PC-3 (cell line): ENCODE data around the gene KAT6B. TPM values are rescaled to one million over a fixed set of nuclear protein-coding genes. Genes with fewer than 3 reads are reported as not detected.

Source experiments
- ATAC-seq: fragments of 200-7000 bp; cut with Tn5 transposase; 2 replicates; pipeline ENCODE4 v1.9.1; 2020; ENCODE audit warnings: mild to moderate bottlenecking, moderate library complexity
- BruUV-seq: library from RNA; stranded (reverse); fragments of 400-500 nt; replicated peaks from 2 replicates; lab custom pipeline; 2021; lab: Mats Ljungman, UMichigan
- CTCF ChIA-PET: fragments of 300-600 bp; sonication (Branson Sonifier 250); formaldehyde crosslinking; loops from one replicate; lab custom pipeline; 2022; ENCODE audit warnings: antibody characterized with exemption; lab: Charles Lee
- POLR2A ChIA-PET: fragments of 300-600 bp; sonication (Branson Sonifier 250); formaldehyde crosslinking; loops from one replicate; lab custom pipeline; 2022; ENCODE audit warnings: antibody characterized with exemption; ENCODE audit not compliant: unreplicated experiment; lab: Charles Lee
- DNase-seq: peaks from one replicate; pipeline ENCODE4 v3.0.0-alpha.2; 2015
- H2AFZ ChIP-seq: fragments of 300-600 bp; sonication (generic); 2 replicates; pipeline ENCODE4 v1.6.0; 2016; ENCODE audit warnings: antibody characterized with exemption, low read length
- H3F3A ChIP-seq: fragments of 300-600 bp; sonication (generic); one replicate; pipeline ENCODE4 v1.6.0; 2017; ENCODE audit warnings: antibody characterized with exemption, low read length, control low read depth, mild to moderate bottlenecking; ENCODE audit not compliant: unreplicated experiment
- H3K27ac ChIP-seq: fragments of 300-600 bp; sonication (generic); 2 replicates; pipeline ENCODE4 v1.5.1; 2016; ENCODE audit warnings: mild to moderate bottlenecking, low read length
- H3K27me3 ChIP-seq: fragments of 300-600 bp; sonication (generic); 2 replicates; pipeline ENCODE4 v1.6.1; 2016; ENCODE audit warnings: low read length, mixed read lengths
- H3K36me3 ChIP-seq: fragments of 300-600 bp; sonication (generic); 2 replicates; pipeline ENCODE4 v1.6.1; 2016; ENCODE audit warnings: low read depth, mixed run types, low read length, mixed read lengths
- H3K4me1 ChIP-seq: fragments of 300-600 bp; sonication (generic); 2 replicates; pipeline ENCODE4 v1.5.1; 2016; ENCODE audit warnings: low read length; ENCODE audit not compliant: insufficient read depth
- H3K4me2 ChIP-seq: fragments of 300-600 bp; sonication (generic); 2 replicates; pipeline ENCODE4 v1.6.0; 2016; ENCODE audit warnings: low read length
- H3K4me3 ChIP-seq: fragments of 300-600 bp; sonication (generic); 2 replicates; pipeline ENCODE4 v1.5.1; 2016; ENCODE audit warnings: mild to moderate bottlenecking, low read length, mixed read lengths
- H3K79me2 ChIP-seq: fragments of 300-600 bp; sonication (generic); 2 replicates; pipeline ENCODE4 v1.6.1; 2017; ENCODE audit warnings: low read length, mixed read lengths
- H3K9ac ChIP-seq: fragments of 300-600 bp; sonication (generic); 2 replicates; pipeline ENCODE4 v1.6.0; 2016; ENCODE audit warnings: mild to moderate bottlenecking, low read length
- H3K9me2 ChIP-seq: fragments of 300-600 bp; sonication (generic); replicated peaks from 2 replicates; pipeline ENCODE4 v1.6.1; 2016; ENCODE audit warnings: mixed run types, low read length, mixed read lengths
- H3K9me3 ChIP-seq: fragments of 300-600 bp; sonication (generic); 2 replicates; pipeline ENCODE4 v1.6.1; 2016; ENCODE audit warnings: low read length, mixed read lengths
- H4K20me1 ChIP-seq: fragments of 300-600 bp; sonication (generic); 2 replicates; pipeline ENCODE4 v1.6.1; 2016; ENCODE audit warnings: low read length, mixed read lengths
- CTCF ChIP-seq: fragments of 300-600 bp; sonication (generic); conservative IDR thresholded peaks from 2 replicates; pipeline ENCODE4 v1.5.1; 2017; ENCODE audit warnings: antibody characterized with exemption, low read depth, mild to moderate bottlenecking, low read length
- EZH2 ChIP-seq: fragments of 300-600 bp; sonication (generic); IDR thresholded peaks from one replicate; pipeline ENCODE4 v1.6.1; 2017; ENCODE audit warnings: antibody characterized with exemption, mild to moderate bottlenecking, low read length; ENCODE audit not compliant: unreplicated experiment
- EZH2phosphoT487 ChIP-seq: fragments of 300-600 bp; sonication (generic); IDR thresholded peaks from 2 replicates; pipeline ENCODE4 v1.6.1; 2018; ENCODE audit warnings: mild to moderate bottlenecking, antibody characterized with exemption, low read length, borderline replicate concordance
- intact Hi-C: fragments of 100-400 bp; cut with micrococcal nuclease; formaldehyde crosslinking; loops from 2 replicates; pipeline ENCODE4 v1.9.0; 2023
- total RNA-seq: library from RNA; depleted of rRNA; stranded (reverse); fragments of >200 nt; gene quantifications from 2 replicates; pipeline ENCODE4 v1.2.3, GENCODE V29; 2014

Gene KAT6B
- total RNA-seq, 1 experiment from 2014 or later: 94.5 TPM

- POLR2A ChIA-PET: no interaction called here
- Histone ChIP-seq H3K9me3 (no peaks in the 10 kb centered on the region), H3K27me3 (no peaks in the 10 kb centered on the region), H3K27ac (no peak overlapping the region), H4K20me1 (peaks cover 39% of the 10 kb centered on the region; the same call in 1 of the 2 replicates), H3K9ac (no peak overlapping the region), H3K79me2 (peaks cover 67% of the 10 kb centered on the region), H3K4me3 (no peak overlapping the region), H3F3A (no peaks in the 10 kb centered on the region), H3K4me2 (no peak overlapping the region), H3K4me1 (peaks cover 16% of the 10 kb centered on the region), H3K36me3 (peaks cover 10% of the 10 kb centered on the region), H2AFZ (no peak overlapping the region), H3K9me2 (no peaks in the 10 kb centered on the region)
- no TSS peak for BruUV-seq
- no peak for ATAC-seq
- intact Hi-C loops: no loop called here
- DNase-seq: no peak
- TF ChIP-seq EZH2phosphoT487: no peak
- no peak for TF ChIP-seq CTCF
- no peak for TF ChIP-seq EZH2
- CTCF ChIA-PET: interaction anchor here (0.6 kb wide), 1 partner anchor 128 kb away, joined by 4 read pairs; no protein-coding TSS in a partner anchor
Measured at GRCh38 chr10:74958316-74958715, 131.9 kb downstream of the KAT6B start.

- no peaks in the 10 kb centered on the region for H3K27me3 ChIP-seq
- POLR2A ChIA-PET: no interaction called here
- peaks cover 16% of the 10 kb centered on the region for H3K36me3 ChIP-seq
- no peak overlapping the region for H2AFZ ChIP-seq
- H3K79me2 ChIP-seq: peaks cover 54% of the 10 kb centered on the region
- H3K9ac ChIP-seq: no peak overlapping the region
- BruUV-seq: TSS peak; percentile 9
- CTCF ChIA-PET: no interaction called here
- H3K4me3 ChIP-seq: no peak overlapping the region
- TF ChIP-seq EZH2phosphoT487: no peak
- no peak for TF ChIP-seq CTCF
- no peak for TF ChIP-seq EZH2
- H4K20me1 ChIP-seq: peaks cover 24% of the 10 kb centered on the region; the same call in 1 of the 2 replicates
- no peaks in the 10 kb centered on the region for H3F3A ChIP-seq
- intact Hi-C loops: no loop called here
- H3K9me3 ChIP-seq: no peaks in the 10 kb centered on the region
- no peak for DNase-seq
- H3K27ac ChIP-seq: no peak overlapping the region
- H3K4me2 ChIP-seq: no peak overlapping the region
- ATAC-seq: no peak
- no peaks in the 10 kb centered on the region for H3K9me2 ChIP-seq
- H3K4me1 ChIP-seq: peaks cover 3% of the 10 kb centered on the region; the same call in 1 of the 2 replicates
Measured at GRCh38 chr10:74960670-74961069, 134.3 kb downstream of the KAT6B start.

GRCh38 chr10:74962517-74962916 is 136.1 kb downstream of the KAT6B start:
- no peak for DNase-seq
- ChIA-PET POLR2A (no interaction called here), CTCF (no interaction called here)
- no peak for ATAC-seq
- Histone ChIP-seq H3K4me2 (no peak overlapping the region), H3K36me3 (peaks cover 16% of the 10 kb centered on the region), H2AFZ (no peak overlapping the region), H3K4me1 (peaks cover 4% of the 10 kb centered on the region), H3F3A (no peaks in the 10 kb centered on the region), H3K9ac (no peak overlapping the region), H3K79me2 (peaks cover 49% of the 10 kb centered on the region), H4K20me1 (peaks cover 18% of the 10 kb centered on the region; the same call in 1 of the 2 replicates), H3K27ac (no peak overlapping the region), H3K9me3 (no peaks in the 10 kb centered on the region), H3K9me2 (no peaks in the 10 kb centered on the region), H3K27me3 (no peaks in the 10 kb centered on the region), H3K4me3 (no peak overlapping the region)
- intact Hi-C loops: no loop called here
- BruUV-seq: no TSS peak
- TF ChIP-seq CTCF: no peak
- no peak for TF ChIP-seq EZH2
- no peak for TF ChIP-seq EZH2phosphoT487
